ENCODE results near the gene ARVCF.

Gene ARVCF

DNA sequence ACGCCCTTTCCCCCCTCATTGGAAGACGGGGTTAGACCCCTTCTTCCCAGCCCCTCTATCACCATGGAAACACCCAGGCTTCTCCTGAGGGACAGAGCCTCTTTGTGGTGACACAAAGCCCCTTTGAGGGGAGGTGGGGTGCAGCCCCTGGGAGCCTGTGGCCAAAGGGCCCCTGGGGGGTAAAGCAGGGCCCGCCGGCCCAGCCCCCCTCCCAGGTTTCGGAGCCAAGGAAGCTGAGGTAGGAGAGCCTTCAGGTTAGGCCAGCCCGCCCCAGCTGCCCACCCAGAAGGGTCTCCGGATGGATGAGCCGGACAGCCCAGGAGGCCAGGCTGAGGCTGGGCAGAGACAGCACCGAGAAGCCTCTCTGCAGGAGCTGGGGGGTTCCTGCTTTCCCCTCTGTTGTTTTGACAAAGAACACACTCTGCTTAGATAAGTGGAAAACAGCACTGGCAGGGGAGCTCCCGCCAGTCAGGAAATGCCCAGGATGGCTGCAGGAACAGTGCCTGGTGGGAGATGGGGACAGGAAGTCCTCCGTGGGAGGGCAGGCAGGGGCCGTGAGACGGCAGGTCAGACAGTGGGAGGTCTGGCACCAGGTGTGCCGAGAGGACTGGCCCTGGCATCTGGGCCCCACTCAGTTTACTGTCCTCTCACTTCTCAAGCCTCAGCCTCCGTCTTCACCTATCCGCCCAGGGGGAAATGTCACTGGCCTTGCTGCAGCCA, 18.2 kb downstream of the ARVCF start:
- no peak for DNase-seq

DNA sequence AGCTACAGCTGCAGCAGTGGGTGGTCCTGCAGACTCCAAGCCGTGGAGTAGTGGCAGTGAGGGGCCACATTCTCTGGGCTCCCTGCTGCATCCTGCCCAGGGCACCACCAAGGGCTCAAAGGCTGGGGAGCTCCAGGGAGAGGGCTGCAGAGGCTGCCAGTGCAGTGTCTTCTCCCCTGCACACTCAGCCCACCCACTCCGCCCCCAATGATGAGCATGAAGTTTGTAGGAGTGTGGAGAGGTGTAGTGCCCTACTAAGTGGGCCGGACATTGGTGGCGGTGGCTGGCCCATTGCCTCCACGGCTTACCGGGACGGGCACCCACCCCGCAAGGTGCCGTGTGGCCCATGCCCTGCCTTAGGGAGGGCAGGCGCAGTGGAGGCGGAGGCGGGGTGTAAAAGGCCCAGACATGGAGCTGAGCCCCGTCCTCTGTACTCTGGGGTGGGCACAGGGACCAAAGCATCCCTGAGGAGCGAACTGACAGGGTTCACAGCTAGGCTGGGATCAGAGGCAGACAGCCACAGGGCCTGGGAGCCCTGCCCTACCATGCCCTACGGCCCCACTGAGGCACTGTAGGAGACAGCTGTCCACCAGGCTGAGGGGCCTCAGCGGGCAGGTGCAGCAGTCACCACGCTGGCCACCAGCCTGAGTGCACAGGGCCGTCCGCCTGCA, 18.9 kb downstream of the ARVCF start:
- DNase-seq, result no peak

DNA sequence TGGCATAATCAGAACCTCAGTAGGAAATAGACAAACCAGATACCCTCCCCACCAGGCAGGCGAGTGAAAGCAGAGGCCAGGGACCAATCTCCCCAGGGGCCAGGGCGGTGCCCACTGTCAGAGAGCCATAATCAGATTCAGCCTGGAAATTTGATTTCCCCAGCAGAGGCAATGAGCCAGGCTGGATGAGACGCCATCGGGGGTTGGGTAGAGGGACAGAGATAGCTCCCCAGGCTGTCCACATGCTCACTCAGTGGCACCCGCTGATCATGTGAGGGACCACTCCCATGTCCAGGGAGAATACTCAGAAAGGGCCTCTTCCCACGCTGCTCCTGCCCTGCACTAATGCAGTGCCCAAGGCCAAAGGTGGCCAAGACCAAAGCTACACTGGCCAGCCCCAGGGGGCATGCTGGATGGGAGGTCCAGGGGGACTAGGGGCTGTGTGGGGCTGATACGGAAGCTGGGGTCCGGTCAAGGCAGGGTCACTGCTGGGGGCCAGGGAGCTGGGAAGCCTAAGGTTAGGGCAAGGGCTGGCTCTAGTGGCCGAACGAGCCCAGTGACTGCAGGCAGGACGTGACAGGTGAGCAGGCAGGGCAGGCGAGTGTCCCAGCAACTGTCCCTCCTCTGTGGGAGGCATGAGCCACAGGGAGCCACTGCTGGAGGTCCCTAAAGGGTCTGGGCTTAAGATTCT, 19.8 kb downstream of the ARVCF start:
- no peak for DNase-seq

DNA sequence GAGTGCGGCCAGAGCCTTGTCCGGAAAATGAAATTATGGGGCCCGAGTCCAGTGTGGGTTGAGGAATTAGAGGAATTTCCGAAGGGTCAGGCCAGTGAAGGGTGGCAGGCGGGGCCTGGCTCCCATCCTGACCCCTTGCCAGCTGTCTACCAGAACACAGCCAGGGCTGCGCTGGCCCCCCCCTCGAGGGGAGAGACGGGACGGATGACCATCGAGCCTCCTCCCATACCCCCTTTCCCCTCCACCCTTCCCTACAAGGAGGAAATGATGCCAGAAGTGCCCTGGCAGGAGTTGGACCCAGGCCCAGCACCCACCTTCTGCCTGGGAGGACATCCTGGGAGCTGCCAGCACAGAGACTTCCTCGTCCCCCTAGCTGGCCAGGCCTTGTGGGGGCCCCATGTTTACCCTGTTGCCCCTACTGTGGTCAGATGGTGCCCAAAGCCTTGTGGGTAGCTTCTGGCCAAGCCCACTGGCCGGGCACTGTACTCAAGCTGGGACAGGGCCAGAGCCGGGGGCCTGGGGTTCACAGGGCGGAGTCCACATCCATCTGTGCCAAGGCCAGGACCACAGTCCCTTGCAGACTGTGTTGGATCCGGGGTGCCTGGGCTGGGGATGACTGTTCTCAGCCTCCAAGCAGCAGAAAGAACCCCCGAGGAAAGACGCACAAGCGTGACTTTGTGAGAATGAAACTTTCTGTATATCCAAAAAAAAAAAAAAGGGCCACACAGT, 20.8 kb downstream of the ARVCF start:
- no peak for DNase-seq

DNA sequence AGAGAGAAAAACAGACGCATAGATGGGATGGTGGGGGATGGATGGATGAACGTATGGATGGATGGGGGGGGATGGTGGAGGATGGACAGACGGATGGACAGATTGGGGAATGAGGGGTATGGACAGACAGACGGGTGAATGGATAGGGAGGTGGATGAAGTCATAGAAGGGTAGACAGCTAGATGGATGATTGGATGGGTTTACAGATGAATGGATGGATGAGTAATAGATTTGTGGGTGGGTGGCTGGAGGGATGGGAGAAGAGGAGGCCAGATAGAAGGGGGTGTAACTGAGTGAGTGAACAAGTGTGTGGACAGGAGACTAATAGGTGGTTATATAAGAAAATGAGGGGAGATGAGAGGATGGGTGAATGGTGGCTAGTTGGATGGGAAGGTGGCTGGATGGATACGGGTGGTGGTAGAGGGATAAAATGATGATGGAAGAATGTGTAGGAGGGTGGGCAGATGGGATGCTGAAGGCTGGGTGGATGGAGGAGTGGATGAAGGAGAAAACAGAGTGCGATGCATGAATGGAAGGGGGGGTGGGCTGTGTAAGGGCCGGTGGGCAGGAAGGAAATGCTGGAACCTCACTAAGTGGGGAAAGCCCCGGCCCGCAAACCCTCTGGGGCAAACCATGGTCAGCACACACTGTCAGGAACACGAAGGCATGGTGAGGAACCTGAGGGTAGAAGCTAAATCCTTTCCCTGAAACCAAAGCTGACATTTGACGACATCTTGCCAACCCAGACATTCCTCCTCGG, 21.6 kb downstream of the ARVCF start:
- no peak for DNase-seq

DNA sequence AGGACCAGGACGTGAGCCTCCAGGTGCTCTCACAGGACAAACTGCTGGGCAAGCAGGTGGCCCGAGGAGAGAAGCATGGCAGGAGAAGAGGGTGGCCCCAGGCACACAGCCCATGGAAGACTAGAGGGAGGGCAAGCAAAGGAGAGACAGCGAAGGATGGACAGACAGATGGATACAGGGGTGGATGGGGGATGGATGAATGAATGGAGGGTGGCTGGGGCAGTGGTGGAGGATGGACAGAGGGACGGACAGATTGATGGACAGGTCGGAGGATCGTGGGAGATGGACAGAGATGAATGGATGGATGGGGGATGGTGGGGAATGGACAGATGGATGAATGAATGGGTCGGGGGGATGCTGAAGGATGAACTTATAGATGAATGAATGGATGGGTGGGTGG, 22.7 kb downstream of the ARVCF start:
- DNase-seq, result no peak

DNA sequence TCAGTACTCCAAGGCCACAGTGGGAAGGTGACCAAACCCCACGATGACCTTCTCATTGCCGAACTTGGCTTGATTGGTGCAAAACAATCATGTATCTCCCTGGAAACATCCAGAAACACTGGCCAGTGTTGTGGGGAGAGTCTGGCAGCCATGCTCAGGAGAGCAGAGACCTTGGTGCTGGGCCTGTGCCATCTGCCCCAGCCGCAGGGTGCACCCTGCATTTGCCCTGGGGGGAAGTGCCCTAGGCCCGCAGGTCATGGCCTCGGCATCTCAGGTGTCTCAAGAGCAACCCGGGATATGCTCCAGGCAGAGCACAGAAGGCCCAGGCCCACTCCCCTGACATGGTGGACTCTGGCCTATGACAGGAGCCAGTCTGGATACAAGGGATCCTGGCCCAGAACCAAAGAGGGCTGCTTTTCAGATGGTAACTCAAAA, 23.7 kb downstream of the ARVCF start:
- DNase-seq, result no peak

DNA sequence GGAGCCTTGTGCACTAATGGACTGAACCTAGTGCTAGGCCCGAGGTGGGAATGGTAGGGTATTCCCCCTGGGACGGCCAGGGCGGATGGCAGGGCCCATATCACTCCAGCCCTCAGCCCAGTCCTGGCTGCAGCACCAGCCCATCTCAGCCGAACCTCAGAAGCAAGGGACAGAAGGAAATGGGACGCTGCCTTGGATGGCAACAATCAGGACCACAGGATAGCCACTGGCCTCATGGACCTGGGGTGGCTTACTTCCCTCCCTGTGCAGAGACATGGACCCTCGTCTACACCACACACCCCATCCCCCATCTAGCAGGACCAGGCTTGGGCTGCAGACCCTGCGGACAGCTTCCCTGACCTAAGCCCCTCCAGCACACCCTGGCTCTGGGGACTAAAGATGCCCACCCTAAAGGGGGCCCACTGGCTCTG, 24.1 kb downstream of the ARVCF start:
- DNase-seq, result no peak

DNA sequence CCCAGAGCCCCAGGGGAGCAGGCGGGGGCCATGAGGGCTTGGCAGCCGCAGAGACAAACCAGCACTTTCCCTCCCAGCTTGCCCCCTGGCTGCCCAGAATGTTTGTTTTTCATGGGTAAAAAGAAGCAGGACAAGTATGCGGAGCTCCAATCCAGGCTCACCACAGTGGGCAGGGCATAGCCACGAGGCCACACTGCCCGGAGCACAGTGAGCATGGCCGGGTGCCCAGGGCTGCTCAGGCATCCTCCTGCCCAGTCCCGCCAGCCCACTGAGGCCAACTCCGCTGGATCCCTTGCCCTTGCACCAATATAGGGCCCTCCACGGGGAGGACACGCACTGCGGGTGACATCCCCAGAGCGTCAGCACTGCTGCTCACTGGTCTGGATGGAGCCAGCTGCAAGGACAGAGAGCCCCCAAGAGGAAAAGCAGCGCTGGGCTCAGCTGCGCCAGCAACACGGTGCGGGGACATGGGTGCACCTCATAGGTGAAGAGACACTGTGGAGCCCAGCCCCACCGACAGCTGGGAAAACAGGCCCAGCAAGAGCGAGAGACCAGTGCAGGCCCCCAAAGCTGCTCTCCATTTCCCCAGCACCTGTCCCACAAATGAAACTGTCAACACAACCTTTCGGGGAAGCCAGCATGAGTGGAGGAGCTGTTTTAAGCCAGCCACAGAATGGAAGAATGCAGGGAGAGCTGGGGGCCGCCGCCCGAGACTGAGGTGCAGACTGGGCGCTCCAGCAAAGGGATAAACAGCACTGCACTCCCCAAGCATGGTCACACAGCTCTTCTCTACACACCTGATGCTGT, 24.8 kb downstream of the ARVCF start:
- no peak for DNase-seq

DNA sequence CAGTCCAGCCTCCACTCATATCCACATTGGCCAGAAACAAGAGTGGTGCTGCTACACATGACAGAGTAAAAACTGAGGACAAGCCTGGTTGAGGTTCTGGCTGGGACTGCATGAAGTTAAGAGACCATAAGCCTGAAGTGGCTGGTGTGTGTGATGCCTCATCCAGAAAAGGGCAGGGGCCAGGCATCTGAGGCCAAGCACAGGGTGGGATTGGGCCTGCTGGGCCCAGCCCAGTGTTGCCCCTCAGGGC, 25.3 kb downstream of the ARVCF start:
- no peak for DNase-seq

DNA sequence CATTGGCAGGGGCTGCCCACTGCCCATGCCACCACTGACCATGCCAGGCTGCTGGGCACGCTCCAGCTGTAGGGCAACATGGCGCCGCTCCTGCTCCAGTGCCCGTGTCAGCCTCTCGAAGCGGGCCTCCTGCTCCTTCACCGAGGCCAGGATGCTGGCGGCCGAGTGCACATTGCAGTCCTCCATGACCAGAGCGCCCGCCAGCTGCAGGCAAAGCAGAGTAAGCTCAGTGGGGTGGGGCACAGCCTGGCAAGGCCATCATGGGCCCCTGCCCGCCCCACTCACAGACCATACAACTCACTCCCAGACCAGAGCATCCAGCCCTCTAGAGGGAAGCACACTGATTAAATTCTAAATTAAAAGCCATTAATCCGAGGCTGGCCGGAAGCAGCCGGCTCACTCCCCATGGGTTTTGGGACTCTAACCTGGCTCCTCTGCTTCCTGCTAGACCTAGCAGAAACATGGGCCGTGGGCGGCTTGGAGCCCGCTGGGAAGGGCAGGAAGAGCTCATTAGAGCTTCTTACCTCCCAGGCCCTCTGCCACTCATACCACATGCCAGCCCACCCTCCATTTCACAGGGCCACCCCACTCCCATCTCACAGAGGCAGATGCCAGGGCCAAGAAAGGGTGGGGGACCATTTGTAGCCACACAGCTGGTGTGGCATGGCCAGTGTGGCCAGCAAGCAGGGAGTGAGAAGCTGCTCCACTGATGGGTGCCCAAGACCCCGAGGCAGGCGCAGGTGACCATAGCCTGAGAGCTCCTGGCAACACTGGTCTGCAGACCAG, 25.8 kb downstream of the ARVCF start:
- no peak for DNase-seq

DNA sequence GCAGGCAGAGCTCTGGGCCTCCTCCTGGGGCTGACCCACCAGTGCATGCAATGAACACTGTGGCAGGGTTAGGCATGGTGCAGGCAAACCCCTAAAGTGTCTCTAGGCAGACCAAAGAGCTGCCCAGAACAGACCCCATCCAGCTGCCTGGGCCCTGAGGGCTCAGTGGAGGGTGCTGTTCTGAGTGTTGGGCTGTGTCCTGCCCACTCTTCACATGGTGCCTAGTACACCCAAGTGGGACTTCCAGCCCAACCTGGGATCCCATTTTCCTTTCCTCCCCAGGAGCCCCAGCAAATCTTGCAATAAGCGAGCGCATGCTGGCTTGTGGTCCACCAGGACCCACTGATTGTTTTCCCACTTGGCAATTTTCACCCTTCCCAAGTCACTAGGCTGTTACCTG, 26.4 kb downstream of the ARVCF start:
- DNase-seq, result no peak

DNA sequence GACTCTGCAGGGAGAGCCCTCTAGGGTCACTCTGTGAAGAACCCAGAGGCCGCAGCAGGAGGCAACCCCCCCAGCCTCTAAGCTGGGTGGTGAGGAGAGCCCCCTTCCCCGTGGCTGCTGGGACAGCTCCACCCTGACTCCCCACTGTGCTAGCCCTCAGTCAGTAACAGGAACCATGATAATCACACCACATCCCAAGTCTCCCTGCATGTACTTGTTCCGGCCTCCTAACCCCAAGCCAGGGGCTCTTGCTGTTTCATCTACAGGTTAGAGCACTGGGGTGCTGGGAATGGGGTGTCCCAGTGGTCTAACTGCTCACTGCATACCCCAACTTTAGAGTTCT, 26.9 kb downstream of the ARVCF start:
- DNase-seq, result no peak

DNA sequence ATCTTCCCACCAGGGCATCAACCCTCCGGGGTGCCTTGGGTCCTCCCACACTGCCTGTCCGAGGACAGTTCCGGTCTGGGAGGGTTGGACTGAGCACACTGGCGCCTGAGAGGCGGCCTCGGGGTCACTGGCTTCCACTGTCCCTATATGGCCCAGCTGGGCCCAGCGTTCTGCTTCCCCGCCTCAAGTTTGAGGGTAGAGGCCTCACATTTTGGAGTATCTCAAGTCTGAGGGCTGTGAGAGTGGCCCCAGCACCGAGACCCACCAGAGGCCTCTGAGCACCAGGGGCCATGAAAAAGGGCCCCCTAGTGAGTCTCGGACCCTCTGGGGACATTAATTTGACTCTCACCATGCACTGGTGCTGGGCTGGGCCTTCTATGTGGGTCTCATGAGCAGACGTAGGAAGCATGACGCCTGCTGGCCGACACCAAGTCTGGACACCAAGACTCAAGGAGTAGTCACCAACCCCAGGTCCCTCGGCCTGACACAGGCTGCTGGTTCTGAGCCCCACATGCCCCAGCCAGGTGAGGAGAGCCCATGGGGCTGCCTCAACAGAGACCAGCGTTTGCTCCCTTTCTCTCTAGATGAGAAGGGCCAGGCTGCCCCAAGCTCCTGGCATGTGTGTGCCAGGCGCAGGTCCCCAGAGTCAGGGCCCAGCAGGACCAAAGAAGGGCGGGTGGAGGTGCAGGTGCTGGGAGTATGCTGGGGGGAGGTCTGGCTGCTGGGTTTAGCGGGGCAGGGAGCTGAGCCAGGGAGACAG, 27.5 kb downstream of the ARVCF start:
- no peak for DNase-seq

DNA sequence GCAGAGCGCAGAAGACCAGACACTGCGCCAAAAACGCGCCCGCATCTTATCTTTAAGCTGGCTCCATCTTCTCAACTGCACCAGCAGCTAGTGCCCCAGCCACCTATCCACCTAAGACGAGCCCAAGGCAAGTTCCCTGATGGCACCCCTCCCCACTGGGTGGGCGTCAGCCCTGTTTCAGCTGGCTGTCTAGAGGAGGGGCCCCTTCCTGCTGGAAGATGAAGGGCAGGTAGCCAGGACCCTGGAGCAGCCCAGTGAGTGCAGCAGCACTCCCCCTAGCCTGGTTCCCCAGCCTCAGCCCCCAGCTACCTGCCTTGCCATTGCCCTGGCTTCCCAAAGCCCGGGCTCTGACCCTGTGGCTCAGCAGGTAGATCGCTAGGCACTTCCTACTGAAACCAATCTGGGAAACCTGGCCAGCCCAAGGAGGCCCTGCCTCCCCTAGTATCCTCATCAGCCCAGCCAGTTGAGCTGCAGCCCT, 28.3 kb downstream of the ARVCF start:
- DNase-seq, result no peak

DNA sequence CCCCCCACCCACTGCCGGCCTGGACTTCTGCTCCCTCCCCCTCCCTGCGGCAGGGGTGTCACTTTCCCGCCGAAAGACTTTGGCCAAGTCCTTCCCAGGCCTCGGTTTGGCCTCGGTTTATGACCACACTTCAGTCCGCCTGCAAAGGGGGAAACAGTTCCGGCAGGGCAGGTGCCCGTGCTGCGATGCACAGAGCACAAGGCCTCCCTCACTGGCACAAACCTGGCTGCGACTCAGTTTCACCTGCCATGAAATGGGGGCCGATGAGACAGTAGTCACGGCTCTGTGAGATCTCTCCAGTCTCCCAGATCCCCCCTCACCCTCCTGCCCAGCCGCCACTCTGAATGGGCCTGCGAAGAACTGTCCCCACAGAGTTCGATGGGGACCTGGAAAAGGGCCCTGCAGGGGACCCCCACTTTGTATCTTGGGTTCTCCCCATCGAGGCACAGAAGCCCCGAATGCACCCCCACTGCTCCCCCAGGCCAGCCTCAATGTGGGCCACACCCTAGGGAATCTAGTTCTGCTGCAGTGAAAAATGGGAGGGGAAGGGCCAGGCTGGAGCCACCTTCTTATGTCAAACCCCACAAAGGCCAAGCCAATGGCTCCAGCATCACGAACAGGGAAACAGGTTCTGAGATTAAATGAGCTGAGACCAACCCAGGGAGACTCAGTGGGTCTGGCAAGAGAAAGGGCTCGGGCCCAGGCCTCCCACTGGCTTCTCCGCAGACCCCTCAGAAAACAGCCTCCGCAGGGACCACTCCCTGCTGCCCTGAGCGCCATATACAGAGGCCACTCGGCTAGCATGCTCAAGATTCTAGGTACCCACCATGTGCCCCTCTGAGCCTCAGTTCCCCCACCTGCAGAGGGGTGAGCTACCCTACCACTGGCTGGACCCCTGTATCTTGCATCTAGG, 29.0 kb downstream of the ARVCF start:
- no peak for DNase-seq

DNA sequence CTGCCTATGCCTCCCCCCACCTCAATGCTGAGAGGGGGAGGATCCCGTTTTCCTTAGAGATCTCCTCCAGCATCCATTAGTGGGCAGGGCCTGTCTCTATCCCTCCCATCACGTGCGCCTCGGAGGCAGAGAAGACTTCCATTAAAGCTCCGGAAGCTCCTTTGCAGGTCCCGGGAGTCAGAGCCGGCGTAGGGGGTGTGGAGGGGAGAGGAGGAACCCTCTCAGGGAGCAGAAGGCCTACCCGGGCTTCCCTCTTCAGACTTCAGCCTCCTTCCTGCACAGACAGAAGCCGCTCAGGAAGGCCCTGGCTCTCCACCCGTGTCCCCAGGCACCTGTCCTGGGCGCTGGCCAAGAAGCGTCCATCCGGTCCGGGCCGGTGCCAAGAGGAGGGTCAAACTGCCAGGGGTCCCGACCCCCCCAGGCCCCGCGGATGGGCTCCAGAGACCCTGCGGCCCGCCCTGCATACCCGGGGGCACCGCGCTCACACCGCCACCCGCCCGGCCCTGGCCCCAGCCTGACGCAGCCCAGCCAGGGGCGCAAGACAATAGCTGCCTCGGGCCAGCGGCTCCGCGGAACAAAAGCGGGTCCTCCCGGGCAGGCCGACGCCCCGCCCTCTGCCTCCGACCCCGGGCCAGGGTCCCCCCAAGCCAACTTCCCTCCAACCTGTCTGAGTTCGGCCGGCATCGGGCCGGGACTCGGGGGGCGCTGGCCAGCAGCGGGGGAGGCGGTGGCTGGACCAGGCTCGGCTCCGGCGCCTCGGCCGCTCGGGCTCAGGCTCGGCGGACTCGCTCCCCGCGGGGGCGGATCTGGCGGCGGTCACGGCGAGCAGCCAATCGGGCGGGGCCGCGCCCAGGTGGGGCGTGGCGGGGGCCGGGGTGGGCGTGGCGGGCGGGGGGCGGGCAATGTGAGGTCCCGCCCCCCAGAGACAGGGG, 29.9 kb downstream of the ARVCF start:
- DNase-seq, result peak; percentile 61

DNA sequence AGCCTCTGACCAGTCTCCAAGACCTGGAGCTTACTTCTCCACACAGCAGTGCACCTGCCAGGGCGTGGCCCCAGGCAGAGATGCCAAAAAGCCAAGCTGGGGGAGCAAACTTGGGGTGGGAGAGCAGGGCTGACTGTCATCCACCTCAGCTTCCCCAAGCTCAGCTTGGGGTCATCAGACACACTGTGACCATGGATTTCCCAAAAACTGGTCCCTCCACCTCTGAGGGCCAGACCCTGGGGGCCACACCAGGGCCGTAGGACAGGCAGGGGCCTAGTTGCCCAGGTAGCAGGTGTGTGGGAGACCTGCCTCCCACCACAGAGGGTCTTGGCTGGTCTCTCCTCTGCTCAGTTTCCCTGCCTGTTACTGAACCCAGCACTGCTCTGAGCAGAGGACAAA, 30.6 kb downstream of the ARVCF start:
- no peak for DNase-seq

Data from stimulated activated CD4-positive, alpha-beta T cell treated with anti-CD3 and anti-CD28 coated beads, Interleukin-4, amount 100 ng/mL, for 24 hours (primary cell).